Measurements from ENCODE around the gene STK10.

Gene STK10

GRCh38 chr5:172142709-172143215, 45.3 kb downstream of the STK10 start:
- no peak for DNase-seq (ENCODE audit: low spot score)

- no peak for DNase-seq (ENCODE audit: low spot score)
Measured at GRCh38 chr5:172141949-172142319, 46.1 kb downstream of the STK10 start.

- no peak for DNase-seq (ENCODE audit: low spot score)
Measured at GRCh38 chr5:172140866-172141265, 47.2 kb downstream of the STK10 start.

GRCh38 chr5:172140120-172140519, 47.9 kb downstream of the STK10 start:
- no peak for DNase-seq (ENCODE audit: low spot score)

- DNase-seq (ENCODE audit: low spot score), result no peak
Measured at GRCh38 chr5:172137046-172137445, 51.0 kb downstream of the STK10 start.

DNA sequence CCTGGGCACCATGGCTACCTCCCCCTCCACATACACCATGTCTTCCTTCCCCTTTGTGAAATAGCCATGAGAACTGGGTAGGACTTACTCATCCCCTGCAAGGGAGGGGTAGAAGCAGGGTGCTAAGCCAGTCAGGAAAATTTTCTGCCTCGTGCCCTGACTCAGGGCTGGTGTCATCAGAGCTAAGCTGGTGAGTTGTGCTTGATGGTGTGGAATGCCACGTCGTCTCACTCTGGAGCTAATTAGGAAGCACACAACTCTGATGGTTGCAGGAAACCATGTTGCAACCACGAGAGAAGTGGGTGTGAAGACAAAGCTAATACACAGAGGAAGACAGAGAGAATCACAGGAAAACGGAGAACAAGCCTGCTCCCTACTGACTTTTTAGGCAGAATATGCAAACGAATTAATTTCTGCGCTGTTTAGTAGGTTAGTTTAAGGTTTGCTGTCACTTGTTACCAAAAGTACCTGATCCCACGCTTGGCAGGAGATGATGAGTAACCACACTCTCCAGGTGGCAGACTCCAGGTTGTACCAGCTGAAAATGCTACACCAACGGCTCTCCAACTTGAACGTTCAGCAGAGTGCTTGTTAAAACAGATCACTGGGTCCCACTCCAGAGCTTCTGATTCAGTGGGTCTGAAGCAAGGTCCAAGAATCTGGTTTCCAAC, 54.5 kb downstream of the STK10 start:
- DNase-seq (ENCODE audit: low spot score), result no peak

DNA sequence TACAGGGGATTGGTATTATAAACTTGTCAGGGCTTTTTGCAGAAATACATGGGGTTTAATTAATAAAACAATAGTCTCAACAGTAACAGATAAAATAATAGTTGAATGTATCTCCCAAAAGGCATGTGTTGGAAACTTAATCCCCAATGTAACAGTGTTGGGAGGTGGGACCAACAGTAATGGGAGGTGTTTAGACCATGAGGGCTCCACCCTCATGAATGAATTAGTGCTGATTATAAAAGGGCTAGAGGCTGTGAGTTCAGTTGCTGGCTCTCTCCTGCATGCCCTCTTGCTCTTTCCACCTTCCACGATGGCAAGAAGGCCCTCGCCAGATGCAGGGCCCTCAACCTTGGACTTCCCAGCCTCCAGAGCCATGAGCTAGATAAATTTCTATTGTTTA, 56.3 kb downstream of the STK10 start:
- DNase-seq (ENCODE audit: low spot score), result no peak

GRCh38 chr5:172129256-172129910, 58.6 kb downstream of the STK10 start:
- no peak for DNase-seq (ENCODE audit: low spot score)

GRCh38 chr5:172127581-172127980, 60.4 kb downstream of the STK10 start:
- DNase-seq (ENCODE audit: low spot score), result no peak

DNA sequence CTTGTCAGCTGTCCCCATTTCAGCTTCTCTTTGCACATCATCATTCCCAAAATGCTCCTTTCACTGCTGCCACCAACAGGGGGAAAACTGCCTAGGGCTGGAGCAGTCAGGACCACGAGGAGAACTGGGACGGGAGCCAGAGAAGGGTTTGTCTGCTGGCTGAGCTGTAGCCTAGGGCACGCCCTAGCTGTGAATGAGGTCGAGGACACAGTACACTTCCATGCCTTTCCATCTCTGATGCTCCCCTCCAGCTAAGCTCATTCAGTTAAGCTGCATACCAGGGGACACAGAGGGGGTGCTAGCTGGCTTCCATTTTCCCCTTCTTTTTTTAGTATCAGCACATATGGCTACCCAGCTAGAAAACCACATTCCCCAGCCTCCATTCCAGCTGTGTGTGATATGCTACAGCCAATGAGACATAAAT, 64.7 kb downstream of the STK10 start:
- peak; percentile 91 for DNase-seq (ENCODE audit: low spot score)

- DNase-seq (ENCODE audit: low spot score), result no peak
Measured at GRCh38 chr5:172119921-172120688, 67.9 kb downstream of the STK10 start.

DNA sequence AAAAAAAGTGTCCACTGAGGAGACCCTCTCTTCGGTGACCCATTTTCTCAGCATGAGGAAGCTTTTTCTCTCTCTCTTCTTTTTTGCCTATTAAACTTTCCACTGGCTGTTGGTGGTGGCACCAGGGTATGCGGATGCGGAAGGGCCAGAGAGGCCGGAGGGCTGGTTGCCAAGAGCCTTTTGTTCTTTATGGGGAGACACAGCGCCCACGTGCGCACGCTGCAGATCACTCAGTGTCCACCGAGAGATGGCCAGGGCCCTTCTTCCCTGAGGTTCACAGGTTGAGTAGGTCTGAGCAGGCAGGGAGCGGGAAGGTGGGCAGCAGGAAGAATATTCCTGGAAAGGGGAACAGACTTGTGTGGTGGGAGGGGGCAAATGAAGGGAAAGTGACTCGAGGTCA, 69.1 kb downstream of the STK10 start:
- no peak for DNase-seq (ENCODE audit: low spot score)

DNA sequence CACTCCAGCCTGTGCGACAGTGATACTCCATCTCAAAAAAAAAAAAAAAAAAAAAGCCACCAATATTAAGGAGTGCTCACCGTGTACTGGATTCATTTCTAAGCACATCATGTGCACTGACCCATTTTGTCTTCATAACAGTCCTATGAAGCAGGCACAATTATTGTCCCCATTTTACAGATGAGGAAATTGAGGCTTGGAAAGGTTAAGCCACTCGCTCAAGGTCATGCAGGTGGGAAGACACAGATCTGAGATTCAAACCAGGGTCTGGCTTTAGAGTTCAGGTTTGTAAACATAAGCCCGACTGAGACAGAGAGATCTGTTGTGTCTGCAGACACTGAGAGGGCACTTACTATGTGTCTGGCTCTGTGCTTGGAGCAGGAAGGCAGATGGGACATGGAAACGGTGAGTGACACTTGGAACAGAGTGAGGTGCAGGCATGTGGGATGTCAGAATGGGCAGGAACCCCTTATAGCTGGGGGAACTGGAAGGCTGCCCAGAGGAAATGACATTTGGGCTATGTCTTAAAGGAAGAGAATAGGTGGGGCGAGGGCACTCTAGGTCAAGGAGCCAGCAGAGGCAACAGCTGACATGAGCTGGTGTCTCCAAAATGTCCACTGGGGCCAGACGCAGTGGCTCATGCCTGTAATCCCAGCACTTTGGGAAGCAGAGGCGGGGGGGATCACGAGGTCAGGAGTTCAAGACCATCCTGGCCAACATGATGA, 69.9 kb downstream of the STK10 start:
- DNase-seq (ENCODE audit: low spot score), result no peak

DNA sequence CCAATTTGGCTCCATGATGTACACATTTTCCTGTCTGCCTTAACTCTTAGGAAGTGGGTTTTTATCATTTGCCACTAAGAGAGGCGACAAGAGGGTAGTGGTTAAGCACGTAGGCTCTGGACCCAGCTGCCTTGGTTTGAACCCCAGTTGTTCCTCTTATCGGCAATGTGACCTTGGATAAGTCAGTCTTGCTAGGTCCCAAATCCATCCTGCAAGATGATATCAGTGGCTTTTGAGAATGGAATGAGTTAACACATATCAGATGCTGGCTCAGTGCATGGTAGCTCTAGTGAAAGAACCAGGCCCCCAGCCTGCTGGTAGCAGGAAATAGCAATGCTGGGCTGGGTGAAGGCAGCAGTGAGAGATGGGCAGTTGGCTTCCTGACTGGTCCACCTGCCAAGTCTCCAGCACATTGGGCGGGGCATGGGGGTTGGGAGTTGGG, 72.5 kb downstream of the STK10 start:
- no peak for DNase-seq (ENCODE audit: low spot score)

DNA sequence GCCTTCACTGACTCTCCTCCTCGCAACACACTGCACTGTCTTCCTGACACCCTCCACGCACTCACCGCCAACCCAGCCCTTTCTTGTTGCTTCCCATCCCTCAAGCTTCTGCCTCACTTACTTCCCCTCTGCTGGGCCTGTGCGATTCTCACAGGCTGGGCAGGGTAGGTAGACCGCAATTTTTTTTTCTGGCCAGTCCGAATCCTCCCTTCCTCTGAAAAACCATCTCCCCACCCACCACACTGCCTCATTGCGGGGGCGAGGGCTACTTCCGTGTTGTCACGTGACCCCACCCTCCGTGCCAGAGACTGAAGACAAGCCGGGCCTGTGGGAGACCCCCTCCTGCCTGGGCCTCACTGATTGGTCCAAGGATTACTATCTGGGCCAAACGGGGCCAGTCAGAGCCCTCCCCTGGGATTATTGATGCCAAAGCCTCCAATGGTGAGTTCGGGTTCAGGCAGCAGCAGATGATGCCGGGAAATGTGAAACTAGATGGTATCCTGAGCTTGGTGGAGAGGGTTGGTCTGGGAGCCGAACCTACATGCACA, 73.1 kb downstream of the STK10 start:
- DNase-seq (ENCODE audit: low spot score), result no peak

- DNase-seq (ENCODE audit: low spot score), result no peak
Measured at GRCh38 chr5:172113036-172113435, 75.0 kb downstream of the STK10 start.

- no peak for DNase-seq (ENCODE audit: low spot score)
Measured at GRCh38 chr5:172111852-172112225, 76.2 kb downstream of the STK10 start.

DNA sequence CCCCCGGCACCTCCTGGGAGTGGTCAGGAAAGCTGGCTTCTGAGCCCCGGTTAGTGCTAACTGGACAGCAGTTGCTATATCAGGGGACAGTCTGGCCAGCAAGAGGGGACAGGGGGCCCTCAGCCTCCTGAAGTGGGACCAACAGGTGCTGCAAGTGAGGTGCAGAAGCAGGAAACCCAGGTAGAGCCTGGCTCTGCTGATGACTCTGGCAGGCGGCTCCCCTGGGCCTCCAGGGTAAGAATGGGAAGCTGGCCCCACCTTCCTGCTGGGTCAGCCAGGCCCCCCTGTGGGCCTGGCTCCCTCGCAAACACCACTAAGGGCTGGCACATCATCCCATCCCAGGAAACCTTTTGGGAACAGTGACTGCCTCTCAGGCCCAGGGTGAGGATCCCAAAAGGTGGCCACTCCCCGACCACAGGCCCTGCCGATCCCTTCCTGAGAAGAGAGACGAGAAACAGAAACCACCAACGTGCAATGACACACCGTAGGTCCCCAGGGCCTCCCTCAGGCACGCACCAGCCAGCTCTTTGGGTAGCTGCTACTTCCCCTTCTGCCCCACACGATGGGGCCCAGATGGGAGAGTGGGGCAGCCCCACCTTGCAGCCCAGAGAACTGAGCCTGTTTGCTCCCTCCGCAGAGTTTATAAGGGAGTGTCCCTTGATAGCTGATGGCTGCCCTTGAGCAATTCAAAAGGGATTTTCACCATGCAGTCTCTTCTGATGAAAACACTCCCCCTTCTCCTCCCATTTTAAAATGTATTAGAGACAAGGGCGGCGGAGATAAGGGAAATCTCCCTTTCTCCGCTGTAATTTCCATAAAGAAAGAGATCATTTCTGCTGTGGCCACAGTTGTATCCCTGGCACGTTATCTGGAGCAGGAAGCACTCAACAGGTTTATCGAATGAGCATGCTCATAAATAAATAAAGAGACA, 76.8 kb downstream of the STK10 start:
- DNase-seq (ENCODE audit: low spot score), result no peak

- DNase-seq (ENCODE audit: low spot score), result no peak
Measured at GRCh38 chr5:172110260-172110815, 77.7 kb downstream of the STK10 start.

DNA sequence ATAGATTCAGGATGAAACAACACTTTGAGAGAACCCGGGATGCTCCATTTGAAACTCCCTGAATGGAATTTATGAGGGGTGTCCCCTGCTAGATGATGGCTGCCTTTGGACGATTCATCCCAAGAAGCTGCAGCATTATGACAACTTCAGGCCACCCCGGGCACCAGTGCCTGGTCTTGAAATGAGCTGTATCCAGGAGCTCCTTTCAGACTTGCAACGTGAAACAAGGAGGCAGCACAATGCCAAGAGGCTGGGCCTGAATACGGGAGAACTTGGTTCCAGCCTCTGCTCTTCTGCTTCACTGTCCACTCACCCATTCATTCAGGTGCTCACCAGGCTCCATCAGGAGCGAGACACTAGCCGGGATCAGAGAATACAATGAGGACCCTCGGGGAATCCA, 78.3 kb downstream of the STK10 start:
- DNase-seq (ENCODE audit: low spot score), result no peak

- DNase-seq (ENCODE audit: low spot score), result no peak
Measured at GRCh38 chr5:172107571-172107970, 80.5 kb downstream of the STK10 start.

All from pons (tissue), 1 donor.